Measurements from ENCODE around the gene RBM43.
"Not testable (repeated sequence)": the region's sequence is repeated elsewhere in the genome, so short reads cannot be mapped to it uniquely, and the experiment has no call there.

Gene RBM43

GRCh38 chr2:151240433-151240832 lies 21.2 kb downstream of the RBM43 start:
- Histone ChIP-seq H3K27ac (no peak overlapping the region), H3K4me3 (no peak overlapping the region)
- no peak for DNase-seq (ENCODE audit: low spot score)
- TF ChIP-seq, protein P1, sequence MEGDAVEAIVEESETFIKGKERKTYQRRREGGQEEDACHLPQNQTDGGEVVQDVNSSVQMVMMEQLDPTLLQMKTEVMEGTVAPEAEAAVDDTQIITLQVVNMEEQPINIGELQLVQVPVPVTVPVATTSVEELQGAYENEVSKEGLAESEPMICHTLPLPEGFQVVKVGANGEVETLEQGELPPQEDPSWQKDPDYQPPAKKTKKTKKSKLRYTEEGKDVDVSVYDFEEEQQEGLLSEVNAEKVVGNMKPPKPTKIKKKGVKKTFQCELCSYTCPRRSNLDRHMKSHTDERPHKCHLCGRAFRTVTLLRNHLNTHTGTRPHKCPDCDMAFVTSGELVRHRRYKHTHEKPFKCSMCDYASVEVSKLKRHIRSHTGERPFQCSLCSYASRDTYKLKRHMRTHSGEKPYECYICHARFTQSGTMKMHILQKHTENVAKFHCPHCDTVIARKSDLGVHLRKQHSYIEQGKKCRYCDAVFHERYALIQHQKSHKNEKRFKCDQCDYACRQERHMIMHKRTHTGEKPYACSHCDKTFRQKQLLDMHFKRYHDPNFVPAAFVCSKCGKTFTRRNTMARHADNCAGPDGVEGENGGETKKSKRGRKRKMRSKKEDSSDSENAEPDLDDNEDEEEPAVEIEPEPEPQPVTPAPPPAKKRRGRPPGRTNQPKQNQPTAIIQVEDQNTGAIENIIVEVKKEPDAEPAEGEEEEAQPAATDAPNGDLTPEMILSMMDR (IDR thresholded peaks at IDR 0.05), result no peak

DNA sequence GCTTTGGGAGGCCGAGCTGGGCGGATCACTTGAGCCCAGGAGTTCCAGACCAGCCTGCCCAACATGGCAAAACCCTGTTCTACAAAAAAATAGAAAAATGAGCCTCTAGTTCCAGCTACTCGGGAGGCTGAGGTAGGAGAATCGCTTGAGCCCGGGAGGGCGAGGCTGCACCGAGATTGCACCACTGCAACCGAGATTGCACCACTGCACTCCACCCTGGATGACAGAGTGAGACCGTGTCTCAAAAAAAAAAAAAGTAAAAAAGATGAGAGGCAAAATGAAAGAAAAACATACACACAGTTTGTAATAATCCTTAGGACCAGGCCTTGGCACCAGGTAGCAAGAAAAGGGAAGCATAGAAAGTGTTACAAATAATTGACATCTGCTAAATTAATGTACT lies 22.0 kb downstream of the RBM43 start:
- TF ChIP-seq, protein P1 (IDR thresholded peaks at IDR 0.05), result no peak
- no peak for DNase-seq (ENCODE audit: low spot score)
- H3K27ac ChIP-seq, result no peak overlapping the region
- no peak overlapping the region for H3K4me3 ChIP-seq

DNA sequence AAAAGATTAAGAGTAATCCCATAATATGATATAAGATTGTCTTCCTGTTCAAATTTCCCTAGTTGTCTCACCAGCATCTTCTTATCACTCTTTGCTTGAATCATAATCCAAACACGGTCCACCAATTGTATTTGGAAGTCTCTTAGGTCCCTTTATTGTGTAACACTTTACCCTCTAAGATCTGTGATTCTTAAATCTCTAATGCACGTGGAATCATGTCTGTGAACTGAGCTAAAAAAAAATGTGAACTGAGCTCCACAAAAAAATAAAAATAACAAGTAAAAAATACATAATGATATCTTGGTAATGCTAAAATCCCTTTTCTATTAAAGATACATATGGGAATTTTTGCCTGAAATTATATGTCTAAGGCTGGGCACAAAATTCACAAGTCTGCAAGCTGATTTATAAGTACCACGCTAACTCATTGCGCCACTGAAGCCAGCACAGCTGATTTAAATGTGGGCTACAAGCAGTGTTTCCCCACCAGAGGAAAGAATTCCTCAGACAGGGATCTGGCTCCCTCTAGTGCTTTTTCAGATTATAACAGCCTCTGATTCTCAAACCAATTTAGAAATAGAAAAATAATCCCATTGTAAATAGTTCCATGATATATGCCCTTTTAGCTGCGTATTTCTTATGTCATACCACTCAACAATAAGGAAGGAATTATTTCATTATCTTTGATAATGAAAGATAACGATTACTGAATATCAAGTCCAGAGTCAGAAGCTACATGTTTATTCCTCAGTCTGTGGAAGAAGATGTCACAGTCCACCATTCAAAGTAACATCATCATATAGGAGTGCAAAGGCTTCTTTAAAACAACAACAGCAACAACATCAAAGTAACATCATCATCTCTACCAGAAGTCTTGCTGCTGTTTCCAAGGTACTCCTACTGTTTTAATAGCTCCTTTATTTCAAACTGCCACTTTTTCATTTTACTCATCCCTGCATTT lies 22.9 kb downstream of the RBM43 start:
- no peak for DNase-seq (ENCODE audit: low spot score)

DNA sequence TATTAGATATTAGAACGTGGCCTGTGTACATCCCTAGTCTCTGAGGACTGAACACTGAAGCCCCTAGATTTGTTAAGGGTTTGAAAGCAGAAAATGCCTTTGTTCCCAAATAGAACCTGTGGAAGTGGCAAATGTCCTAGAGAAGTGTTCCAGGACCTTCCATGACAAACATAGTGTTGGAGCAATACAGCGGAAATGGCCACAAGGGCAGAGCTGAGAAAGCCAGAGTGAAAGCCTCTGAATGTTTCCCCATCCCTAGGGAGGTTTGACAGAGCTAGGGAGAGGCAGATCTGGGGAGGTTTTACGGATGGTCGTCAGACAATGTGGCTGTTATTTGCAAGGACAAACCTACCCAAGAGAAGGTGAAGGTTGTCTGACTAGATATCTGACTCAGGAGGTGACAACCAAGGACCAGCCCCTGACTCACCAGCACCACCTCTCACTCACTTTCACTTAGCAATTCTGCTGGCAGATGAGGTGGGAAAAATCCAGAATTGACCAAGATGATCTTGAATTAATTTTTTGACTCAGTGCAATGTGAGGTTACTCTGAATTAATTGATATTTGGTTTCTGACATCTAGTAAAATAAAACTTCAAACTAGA lies 24.1 kb downstream of the RBM43 start:
- no peak for DNase-seq (ENCODE audit: low spot score)
- Histone ChIP-seq H3K27ac (no peak overlapping the region), H3K4me3 (no peak overlapping the region)
- TF ChIP-seq, protein P1 (IDR thresholded peaks at IDR 0.05), result no peak

More for the DNA sequence above, 22.9 kb downstream of the RBM43 start:
- TF ChIP-seq, protein P1 (IDR thresholded peaks at IDR 0.05), result peak; percentile 76
- no peak overlapping the region for H3K27ac ChIP-seq
- no peak overlapping the region for H3K4me3 ChIP-seq

GRCh38 chr2:151233760-151234159 lies 27.9 kb downstream of the RBM43 start:
- not testable (repeated sequence) for DNase-seq (ENCODE audit: low spot score); H3K27ac ChIP-seq; H3K4me3 ChIP-seq

DNA sequence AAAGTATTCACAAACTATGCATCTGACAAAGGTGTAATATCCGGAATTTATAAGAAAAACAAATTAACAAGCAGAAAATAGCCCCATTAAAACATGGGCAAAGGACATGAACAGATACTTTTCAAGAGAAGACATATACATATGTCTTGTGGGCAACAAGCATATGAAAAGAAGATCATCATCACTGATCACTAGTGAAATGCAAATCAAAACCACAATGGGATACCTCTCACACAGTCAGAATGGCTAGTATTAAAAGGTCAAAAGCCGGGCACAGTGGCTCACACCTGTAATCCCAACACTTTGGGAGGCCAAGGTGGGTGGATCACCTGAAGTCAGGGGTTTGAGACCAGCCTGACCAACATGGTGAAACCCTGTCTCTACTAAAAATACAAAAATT lies 28.4 kb downstream of the RBM43 start:
- H3K27ac ChIP-seq; H3K4me3 ChIP-seq; DNase-seq (ENCODE audit: low spot score): not testable (repeated sequence)

DNA sequence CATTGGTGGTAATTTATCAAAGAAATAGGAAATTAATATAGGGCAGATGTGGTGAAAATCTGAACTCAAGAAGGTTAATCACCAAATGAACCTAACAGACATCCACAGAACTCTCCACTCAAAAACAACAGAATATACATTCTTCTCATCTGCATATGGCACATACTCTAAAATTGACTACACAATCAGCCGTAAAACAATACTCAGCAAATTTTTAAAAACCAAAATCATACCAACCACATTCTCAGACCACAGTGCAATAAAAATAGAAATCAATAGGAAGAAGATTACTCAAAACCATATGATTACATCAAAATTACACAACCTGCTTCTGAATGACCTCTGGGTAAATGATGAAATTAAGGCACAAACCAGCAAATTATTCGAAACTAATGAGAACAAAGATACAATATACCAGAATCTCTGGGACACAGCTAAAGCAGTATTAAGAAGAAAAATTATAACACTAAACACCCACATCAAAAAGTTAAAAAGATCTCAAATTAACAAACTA lies 31.0 kb downstream of the RBM43 start:
- TF ChIP-seq, protein P1 (IDR thresholded peaks at IDR 0.05), result no peak
- no peak for DNase-seq (ENCODE audit: low spot score)
- Histone ChIP-seq H3K4me3 (no peak overlapping the region), H3K27ac (no peak overlapping the region)

Measured in coronary artery (tissue), 2 donors.